Heart left ventricle (tissue), 16 donors: ENCODE measurements around the gene RNASET2. TPM values are rescaled to one million over a fixed set of nuclear protein-coding genes. Genes with fewer than 3 reads are reported as not detected.

ENCODE experiments used
- ATAC-seq, 4 donors: fragments of 200-7000 bp; cut with Tn5 transposase; one replicate each; pipeline ENCODE4 v1.9.1; 2020 to 2022; ENCODE audit warnings: moderate library complexity in 4 of 4, mild to moderate bottlenecking in 3 of 4, moderate number of reproducible peaks in 1 of 4
- DNase-seq, 5 donors: peaks; one replicate each; pipeline ENCODE4 v3.0.0-alpha.2; 2020
- H3K27ac ChIP-seq, 12 donors: fragments of 200-600 bp; sonication (generic) in 4 of 12; one replicate each; pipeline versions ENCODE4 v1.5.0 to v1.8.0; 2016 to 2022; ENCODE audit warnings: mild to moderate bottlenecking in 2 of 12
- H3K27me3 ChIP-seq, 9 donors: fragments of 200-600 bp; sonication (generic) in 2 of 9; one replicate each; pipeline versions ENCODE4 v1.5.1 to v1.8.0; 2016 to 2022; ENCODE audit warnings: mild to moderate bottlenecking in 3 of 9
- H3K36me3 ChIP-seq, 9 donors: fragments of 200-600 bp; sonication (generic) in 2 of 9; one replicate each; pipeline versions ENCODE4 v1.5.0 to v1.8.0; 2018 to 2022; ENCODE audit warnings: mild to moderate bottlenecking in 2 of 9
- H3K4me1 ChIP-seq, 12 donors: fragments of 200-600 bp; sonication (generic) in 4 of 12; one replicate each; pipeline versions ENCODE4 v1.5.0 to v1.8.0; 2016 to 2022; ENCODE audit warnings: mild to moderate bottlenecking in 3 of 12
- H3K4me3 ChIP-seq, 12 donors: fragments of 200-600 bp; sonication (generic) in 4 of 12; one replicate each; pipeline versions ENCODE4 v1.5.0 to v1.8.0; 2017 to 2022; ENCODE audit warnings: mild to moderate bottlenecking in 9 of 12, moderate library complexity in 4 of 12
- H3K9me3 ChIP-seq, 12 donors: fragments of 200-600 bp; sonication (generic) in 4 of 12; one replicate each; pipeline versions ENCODE4 v1.5.0 to v1.8.0; 2016 to 2022; ENCODE audit warnings: mild to moderate bottlenecking in 1 of 12
- CTCF ChIP-seq, 12 donors: fragments of 200-600 bp; sonication (generic) in 4 of 12; IDR thresholded peaks; one replicate each; pipeline versions ENCODE4 v1.5.0 to v1.8.0; 2018 to 2022; ENCODE audit warnings: antibody characterized with exemption in 12 of 12, mild to moderate bottlenecking in 5 of 12
- POLR2A ChIP-seq, 2 donors: fragments of 450-650 bp; IDR thresholded peaks; one replicate each; pipeline ENCODE4 v1.6.1; 2017; ENCODE audit warnings: antibody characterized with exemption in 2 of 2, mild to moderate bottlenecking in 2 of 2, moderate library complexity in 2 of 2
- WGBS, 4 donors: extraction: QIAGEN DNeasy Blood & Tissue Kit in 2 of 4; methylation state at CpG; one replicate each; pipeline versions ENCODE4 v1.1.5 to v1.1.7; 2013 to 2018; 5-methylcytosine and 5-hydroxymethylcytosine counted together
- intact Hi-C, 10 donors: fragments of 100-400 bp; cut with DNase I; formaldehyde crosslinking; loops; one replicate each; pipeline versions ENCODE4 v1.11.1 to v1.14.2; 2022
- polyA plus RNA-seq, 2 donors: library from polyadenylated mRNA; stranded (reverse); fragments of 200-250 nt; gene quantifications; one replicate each; pipeline ENCODE4 v1.2.3, GENCODE V29; 2013
- total RNA-seq, 9 donors: library from RNA; depleted of rRNA in 2 of 9; stranded (reverse); fragments of >200 nt in 2 of 9; fragmentation: NEBNext Ultra II Directional in 3 of 9; extraction: Animal tissue kit (Norgen Biotek cat#: 25700) in 3 of 9; gene quantifications; one replicate each; pipeline versions ENCODE4 v1.1.0 to v1.2.4, GENCODE V29; 2016 to 2023
- donor health status: ischemic (EF 13 %, LVEDD 7.1; RV severe dilation, severe dysfunction).
- donor health status: healthy with polysubstance abuse.
- donor health status: DM: no; HTN: yes; CAD: no.
- donor health status: DM: no; HTN: no; CAD: no.
- donor health status: ischemic (EF 25% LVEDD 6.9; RV normal size, moderate dysfunction).
- donor health status: ischemic (EF 25% LVEDD 5.7; RV mildly dilated, moderate dysfunction).
- donor health status: healthy.
- donor health status: DM: yes; HTN: yes; CAD: no.
- donor health status: ischemic (EF 35%, LVEDD 5.7; RV mildly dilated, moderate dysfunction).
- donor health status: nonischemic (EF 11% LVEDD 7.7; RV severe dilation, severe dysfunction).
- donor health status: DM: yes; HTN: yes; CAD: no.
- donor health status: PGD.
- donor health status: ischemic (EF 29% LVEDD 5.4; RV normal size, mild dysfunction).
- donor health status: nonischemic (EF 23%, LVEDD 6.1; RV moderate dilation, normal function).

Gene RNASET2
- total and polyA plus RNA-seq, 11 donors = 5.7 to 76.0 (median 13.5) TPM

- intact Hi-C loops = loop anchor here in 4 of 10 donors (2.0 to 10.0 kb wide), 4 partner anchors 40 to 172 kb away; partner anchors contain the start of gene CEP43 (in 3 of the 4)
- no peaks in the 10 kb centered on the region for H3K27me3 ChIP-seq
- no peaks in the 10 kb centered on the region for H3K36me3 ChIP-seq
These were observed 896 bp upstream of the RNASET2 start for GRCh38 chr6:166957087-166957804.

DNA sequence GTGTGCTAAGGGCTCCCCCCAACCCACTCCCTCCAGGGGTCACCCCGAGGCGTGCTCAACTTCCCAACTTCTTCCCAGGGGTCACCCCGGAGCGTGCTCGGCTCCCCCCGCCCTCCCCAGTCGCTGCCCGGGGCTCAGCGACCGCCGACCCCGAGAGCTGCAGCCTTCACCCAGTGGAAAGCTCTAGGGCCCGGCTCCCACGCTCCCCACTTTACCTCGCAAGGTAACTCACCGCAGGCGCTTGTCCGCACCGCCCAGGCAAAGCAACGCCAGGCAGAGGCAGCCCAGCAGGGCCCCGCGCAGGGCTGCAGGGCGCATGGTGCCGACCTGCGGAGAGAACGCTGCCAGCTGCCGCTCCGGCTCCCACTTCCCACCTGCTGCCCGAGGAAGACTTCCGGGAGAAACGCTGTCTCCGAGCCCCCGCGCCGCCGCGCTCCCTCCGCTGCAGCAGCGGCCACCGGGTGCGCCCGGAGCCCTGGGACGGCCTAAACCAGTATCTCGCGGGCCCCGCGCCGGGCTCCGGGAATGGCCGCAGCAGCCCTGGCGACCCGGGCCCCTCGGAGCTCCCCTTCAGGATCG lies 396 bp downstream of the RNASET2 start:
- no peak for DNase-seq
- WGBS, 4 donors = 0 to 1% (median 1%) methylated on average over 9 to 54 of the region's 54 CpGs
- Histone ChIP-seq H3K4me1 (peaks cover 0 to 69% (median 14%) of the 10 kb centered on the region in 12 donors), H3K27ac (peak overlapping the region in 11 of 12 donors; percentile 1 to 98 (median 84)), H3K4me3 (peak overlapping the region; percentile 61 to 98 (median 88)), H3K27me3 (no peaks in the 10 kb centered on the region), H3K36me3 (no peaks in the 10 kb centered on the region), H3K9me3 (no peaks in the 10 kb centered on the region)
- TF ChIP-seq POLR2A (IDR thresholded peaks at IDR 0.05) (no peak), CTCF (IDR thresholded peaks at IDR 0.05) (no peak)
- intact Hi-C loops = loop anchor here in 4 of 10 donors (2.0 to 10.0 kb wide), 4 partner anchors 41 to 171 kb away; partner anchors contain the start of gene CEP43 (in 3 of the 4)
- ATAC-seq = peak in 3 of 4 donors; percentile 8 to 54 (median 41)

More at GRCh38 chr6:166957087-166957804, 896 bp upstream of the RNASET2 start:
- DNase-seq (peak; percentile 38 to 82 (median 70)), ATAC-seq (peak; percentile 11 to 48 (median 46))
- H3K4me3 ChIP-seq = peak overlapping the region; percentile 61 to 98 (median 88)
- H3K27ac ChIP-seq = peak overlapping the region; percentile 73 to 98 (median 84)
- peaks cover 0 to 56% (median 12%) of the 10 kb centered on the region in 12 donors for H3K4me1 ChIP-seq
- TF ChIP-seq POLR2A (IDR thresholded peaks at IDR 0.05) (no peak), CTCF (IDR thresholded peaks at IDR 0.05) (no peak)
- WGBS, 4 donors = 13 to 25% (median 16%) methylated on average over 15 to 26 of the region's 26 CpGs
- H3K9me3 ChIP-seq = no peaks in the 10 kb centered on the region

GRCh38 chr6:166955121-166955864 lies 1.1 kb downstream of the RNASET2 start:
- 64 to 76% (median 67%) methylated on average over 48 to 52 of the region's 52 CpGs for WGBS, 4 donors
- ATAC-seq (no peak), DNase-seq (peak in 2 of 5 donors; percentile 56 to 68)
- Histone ChIP-seq H3K36me3 (no peaks in the 10 kb centered on the region), H3K4me3 (peak overlapping the region; percentile 61 to 98 (median 88)), H3K27me3 (no peaks in the 10 kb centered on the region), H3K9me3 (no peaks in the 10 kb centered on the region), H3K27ac (peak overlapping the region in 7 of 12 donors; percentile 1 to 98 (median 84)), H3K4me1 (peaks cover 0 to 75% (median 17%) of the 10 kb centered on the region in 12 donors)
- TF ChIP-seq CTCF (IDR thresholded peaks at IDR 0.05) = no peak
- no peak for TF ChIP-seq POLR2A (IDR thresholded peaks at IDR 0.05)
- intact Hi-C loops = loop anchor here in 3 of 10 donors (5.0 to 10.0 kb wide), 3 partner anchors 42 to 170 kb away; partner anchors contain the start of gene CEP43 (in 2 of the 3)
